K562 (cell line): ENCODE data around the gene RREB1. TPM values are rescaled to one million over a fixed set of nuclear protein-coding genes. Genes with fewer than 3 reads are reported as not detected.

Source experiments
- BRCA1 ChIP-seq, 2 experiments: fragments of 450-650 bp in 1 of 2; sonication (generic) in 1 of 2; formaldehyde crosslinking in 1 of 2; IDR thresholded peaks; 2 replicates each; pipeline versions ENCODE4 v1.5.0 to v1.6.1; 2017 to 2020; ENCODE audit warnings: mild to moderate bottlenecking in 1 of 2, missing genetic modification reagents in 1 of 2
- CEBPG ChIP-seq, 3 experiments: fragments of 200-800 bp in 1 of 3; sonication (Bioruptor generic) in 1 of 3; sonication (generic) in 1 of 3; formaldehyde crosslinking in 1 of 3; IDR thresholded peaks in 2 of 3; conservative IDR thresholded peaks in 1 of 3; 2 replicates each; pipeline versions ENCODE4 v1.6.1 to v1.8.0; 2016 to 2022; ENCODE audit warnings: missing compliant biosample characterization in 2 of 3, missing genetic modification characterization in 2 of 3, mild to moderate bottlenecking in 1 of 3, missing genetic modification reagents in 1 of 3
- CREM ChIP-seq: IDR thresholded peaks from 2 replicates; pipeline ENCODE4 v1.6.1; 2014; ENCODE audit warnings: antibody characterized with exemption, low read depth
- ETS1 ChIP-seq: conservative IDR thresholded peaks from 2 replicates; pipeline ENCODE4 v1.6.1; 2011; ENCODE audit warnings: low read depth, mild to moderate bottlenecking, low read length; ENCODE audit not compliant: control insufficient read depth
- FOSL1 ChIP-seq: fragments of 200-800 bp; sonication (Bioruptor generic); conservative IDR thresholded peaks from 2 replicates; pipeline ENCODE4 v1.6.1; 2016; ENCODE audit warnings: missing genetic modification characterization, missing compliant biosample characterization
- JUN ChIP-seq, 2 experiments: sonication (generic) in 1 of 2; formaldehyde crosslinking in 1 of 2; IDR thresholded peaks; 2 replicates each; pipeline versions ENCODE4 v1.6.1 to v1.8.0; 2012 to 2022; ENCODE audit warnings: borderline replicate concordance in 2 of 2, mild to moderate bottlenecking in 2 of 2, improper control_type of control experiment in 1 of 2, low read depth in 1 of 2, low read length in 1 of 2, missing genetic modification reagents in 1 of 2
- TSHZ1 ChIP-seq: fragments of 250-450 bp; sonication (Bioruptor Pico); IDR thresholded peaks from 2 replicates; pipeline ENCODE4 v1.4.0; 2020; ENCODE audit warnings: mild to moderate bottlenecking, moderate library complexity
- ZNF174 ChIP-seq: fragments of 250-450 bp; sonication (Bioruptor Pico); IDR thresholded peaks from 2 replicates; pipeline ENCODE4 v1.4.0; 2020; ENCODE audit warnings: mild to moderate bottlenecking
- ZNF395 ChIP-seq: fragments of 200-800 bp; sonication (Bioruptor generic); IDR thresholded peaks from 2 replicates; pipeline ENCODE4 v1.6.1; 2017; ENCODE audit warnings: missing genetic modification characterization, missing compliant biosample characterization
- polyA plus RNA-seq, 8 experiments: library from polyadenylated mRNA; depleted of rRNA in 4 of 8; stranded (reverse) in 5 of 8; unstranded in 3 of 8; fragments of >200 nt; fragmentation: Nextera tagmentation in 2 of 8; fragmentation: Illumina TruSeq in 1 of 8; extraction: Ambion mirVana in 2 of 8; extraction: Trizol in 1 of 8; gene quantifications; 2 replicates each; pipeline versions ENCODE4 v1.2.1 to v1.2.3, GENCODE V29; 2011 to 2014; ENCODE audit warnings: inconsistent platforms in 1 of 8, missing spikeins in 1 of 8
- total RNA-seq, 7 experiments: library from RNA; depleted of rRNA in 6 of 7; stranded (reverse); fragments of >200 nt in 6 of 7; fragmentation: Illumina TruSeq in 2 of 7; extraction: Trizol in 2 of 7; gene quantifications; 2 replicates each; pipeline versions ENCODE4 v1.2.1 to v1.2.3, GENCODE V29; 2011 to 2021; ENCODE audit warnings: low replicate concordance in 1 of 7

RREB1 gene
- total and polyA plus RNA-seq, 9 of the 15 experiments (the other 6 are each of a cell fraction or from before 2014, with no cell fraction given), result 3.3 to 64.2 (median 19.3) TPM

- TF ChIP-seq TSHZ1 (CRISPR knock-in tag), result no peak
- peak; percentile 83 for TF ChIP-seq FOSL1 (tag)
- peak; percentile 53 for TF ChIP-seq CEBPG (CRISPR knock-in tag; IDR thresholded peaks at IDR 0.05)
- no peak; a peak in 1 of 4 replicates for TF ChIP-seq CEBPG (tag; conservative IDR thresholded peaks at IDR 0.05 in 1 of 2, IDR thresholded peaks at IDR 0.05 in 1 of 2)
- TF ChIP-seq JUN (IDR thresholded peaks at IDR 0.05; ENCODE audit: borderline replicate concordance, low read depth, low read length), result 0 out of 2 replicates have a peak, but pooled peaks have one; percentile 49
- no peak for TF ChIP-seq JUN (CRISPR knock-in tag; IDR thresholded peaks at IDR 0.05; ENCODE audit: borderline replicate concordance)
- TF ChIP-seq ETS1, result no peak
- 0 out of 2 replicates have a peak, but pooled peaks have one; percentile 41 for TF ChIP-seq ZNF395 (CRISPR knock-in tag)
- peak; percentile 45; the same call in 1 of the 2 replicates for TF ChIP-seq CREM
- no peak for TF ChIP-seq BRCA1 (IDR thresholded peaks at IDR 0.05)
- no peak for TF ChIP-seq BRCA1 (CRISPR knock-in tag; IDR thresholded peaks at IDR 0.05)
- no peak for TF ChIP-seq ZNF174
Observed at GRCh38 chr6:7129784-7130569, 22.2 kb downstream of the RREB1 start (continued).
